ENCODE measurements around the gene FAM25C.
"Not testable (repeated sequence)": the region's sequence is repeated elsewhere in the genome, so short reads cannot be mapped to it uniquely, and the experiment has no call there.

FAM25C gene

GRCh38 chr10:47999691-48000090 lies at the start of gene FAM25C:
FAM25C (minus strand) TSS chr10:47999791; CDS start chr10:47999765, 26 bp downstream.
- DNase-seq: not testable (repeated sequence)

DNA sequence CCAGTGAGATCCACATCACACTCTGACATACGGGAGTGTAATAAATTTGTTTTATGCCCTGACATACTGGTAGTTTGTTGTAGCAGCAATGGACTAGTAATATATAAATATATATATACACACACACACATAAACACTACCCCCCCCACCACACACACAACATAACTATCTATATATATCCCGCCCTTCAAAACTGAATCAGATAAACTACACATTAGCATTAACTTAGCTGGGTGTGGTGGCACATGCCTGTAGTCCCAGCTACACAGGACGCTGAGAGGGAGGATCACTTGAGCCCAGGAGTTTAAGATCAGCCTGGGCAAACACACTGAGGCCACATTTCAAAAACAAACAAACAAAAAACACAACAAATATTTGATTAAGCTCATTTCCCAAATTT lies 45.0 kb upstream of the FAM25C start:
- DNase-seq: not testable (repeated sequence)

GRCh38 chr10:48031390-48031789 lies 31.8 kb upstream of the FAM25C start:
- DNase-seq: not testable (repeated sequence)

DNA sequence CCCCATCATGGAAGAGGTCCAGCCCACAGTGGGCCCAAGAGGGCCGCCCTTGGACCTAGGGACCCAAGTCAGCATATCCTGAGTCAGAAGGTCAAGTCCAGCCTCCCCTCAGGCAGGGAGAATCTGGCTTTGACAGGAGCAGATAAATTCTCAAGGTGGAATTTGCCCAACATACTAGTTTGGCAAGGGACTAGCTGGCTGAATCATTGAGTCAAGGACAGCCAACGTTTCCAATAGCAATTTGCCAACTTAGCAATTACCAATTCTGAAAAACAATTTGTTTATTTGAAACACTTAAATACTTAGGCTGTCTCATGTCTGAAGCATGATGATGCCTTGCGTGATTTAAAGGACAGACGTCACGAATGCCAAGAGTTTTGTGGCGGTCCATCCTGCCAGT lies 2.7 kb upstream of the FAM25C start:
- not testable (repeated sequence) for DNase-seq

DNA sequence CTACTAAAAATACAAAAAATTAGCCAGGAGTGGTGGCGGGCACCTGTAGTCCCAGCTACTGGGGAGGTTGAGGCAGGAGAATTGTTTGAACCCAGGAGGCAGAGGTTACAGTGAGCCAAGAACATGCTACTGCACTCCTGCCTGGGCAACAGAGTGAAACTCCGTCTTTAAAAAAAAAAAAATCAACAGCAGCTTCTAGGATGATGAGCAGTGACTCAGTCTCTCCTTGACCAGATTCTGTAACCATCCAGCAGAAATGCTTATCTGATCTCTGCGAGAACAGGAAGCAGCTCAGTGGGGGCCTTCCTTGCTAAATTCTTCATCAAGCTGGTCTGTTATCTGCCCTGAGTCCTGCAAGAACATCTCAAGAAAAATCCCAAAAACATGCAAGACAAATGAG lies 5.5 kb downstream of the FAM25C start:
- not testable (repeated sequence) for DNase-seq

DNA sequence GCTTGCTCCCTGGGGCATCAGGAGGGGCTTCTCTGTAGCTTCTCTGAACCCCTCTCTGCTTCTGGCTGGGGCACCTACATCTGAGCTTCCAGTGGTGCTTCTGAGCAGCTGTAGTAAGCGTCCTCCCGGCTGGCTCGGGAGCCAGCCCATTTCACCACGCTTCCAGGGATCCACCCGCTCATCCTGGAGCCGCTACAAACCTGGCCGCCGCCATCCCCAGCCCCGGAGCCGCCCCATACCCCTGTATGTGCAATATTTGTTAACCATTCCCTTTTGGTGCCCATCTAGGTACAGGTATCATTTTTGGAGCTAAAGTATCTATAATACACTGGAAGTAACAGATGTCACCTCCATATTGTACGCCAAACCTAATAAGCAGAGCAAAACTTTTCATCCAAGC lies 7.0 kb downstream of the FAM25C start:
- not testable (repeated sequence) for DNase-seq

- DNase-seq: not testable (repeated sequence)
Observed at GRCh38 chr10:47991706-47992105, 7.9 kb downstream of the FAM25C start.

GRCh38 chr10:47990097-47990496 lies 9.5 kb downstream of the FAM25C start:
- DNase-seq: not testable (repeated sequence)

DNA sequence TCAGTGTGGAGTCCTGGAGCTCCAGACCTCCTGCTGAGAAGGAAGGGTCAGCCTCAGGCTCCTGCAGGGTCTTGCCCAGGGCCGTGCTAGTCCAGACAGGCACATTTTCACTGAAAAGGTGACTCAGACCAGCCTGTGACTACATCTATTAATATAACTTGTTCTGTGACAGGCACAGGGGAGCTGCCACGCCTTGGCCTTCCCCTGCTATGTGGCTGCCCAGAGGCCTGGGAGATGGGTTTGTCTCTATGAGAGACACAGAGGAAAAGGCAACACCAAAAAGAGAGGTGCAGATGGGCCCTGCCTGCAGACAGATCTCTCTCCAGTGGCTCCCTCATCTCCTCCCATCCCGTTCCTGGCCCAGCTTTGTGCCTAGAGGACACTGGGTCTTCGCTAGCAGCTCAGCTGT lies 10.0 kb downstream of the FAM25C start:
- DNase-seq: not testable (repeated sequence)

GRCh38 chr10:47988718-47989541 lies 10.7 kb downstream of the FAM25C start:
- not testable (repeated sequence) for DNase-seq

- DNase-seq: not testable (repeated sequence)
Observed at GRCh38 chr10:47987952-47988351, 11.6 kb downstream of the FAM25C start.

- not testable (repeated sequence) for DNase-seq
Observed at GRCh38 chr10:47986413-47987230, 13.0 kb downstream of the FAM25C start.

DNA sequence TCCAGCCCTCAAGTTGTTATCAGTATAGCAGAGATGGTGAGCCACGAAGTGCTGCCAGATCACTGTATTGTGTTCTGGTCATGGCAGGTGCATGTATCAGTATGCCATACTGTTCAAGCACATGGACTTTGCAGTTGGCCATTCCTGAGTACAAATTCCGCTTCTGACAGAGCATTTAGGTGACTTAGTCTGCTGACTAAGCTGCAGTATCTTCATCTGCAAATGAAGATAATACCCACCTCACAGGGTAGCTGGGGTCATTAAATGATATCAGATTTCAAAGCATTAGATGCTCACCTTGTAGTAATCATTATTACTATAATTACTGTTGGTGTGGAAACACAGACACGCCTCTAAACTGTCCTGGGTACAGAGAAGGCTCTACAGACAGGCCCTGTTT lies 24.2 kb downstream of the FAM25C start:
- not testable (repeated sequence) for DNase-seq

DNA sequence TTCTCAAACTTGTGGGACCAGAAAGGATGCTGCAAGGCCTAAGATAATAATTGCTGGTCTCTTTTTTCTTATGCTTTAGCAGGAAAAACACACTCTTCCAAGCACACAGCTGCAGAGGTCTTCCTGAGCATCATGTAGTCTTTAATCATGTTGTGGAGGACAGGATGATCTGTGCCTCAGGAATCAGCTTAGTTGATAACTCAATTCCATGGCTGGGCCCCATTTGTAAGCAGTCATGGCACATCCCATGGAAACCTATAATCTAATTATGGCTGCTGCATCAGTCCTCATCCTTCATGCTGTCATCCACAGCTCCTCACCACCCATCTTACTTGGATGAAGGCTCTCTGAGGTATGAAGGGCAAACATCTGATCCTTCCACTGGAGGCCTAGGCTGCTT lies 26.5 kb downstream of the FAM25C start:
- DNase-seq: not testable (repeated sequence)

DNA sequence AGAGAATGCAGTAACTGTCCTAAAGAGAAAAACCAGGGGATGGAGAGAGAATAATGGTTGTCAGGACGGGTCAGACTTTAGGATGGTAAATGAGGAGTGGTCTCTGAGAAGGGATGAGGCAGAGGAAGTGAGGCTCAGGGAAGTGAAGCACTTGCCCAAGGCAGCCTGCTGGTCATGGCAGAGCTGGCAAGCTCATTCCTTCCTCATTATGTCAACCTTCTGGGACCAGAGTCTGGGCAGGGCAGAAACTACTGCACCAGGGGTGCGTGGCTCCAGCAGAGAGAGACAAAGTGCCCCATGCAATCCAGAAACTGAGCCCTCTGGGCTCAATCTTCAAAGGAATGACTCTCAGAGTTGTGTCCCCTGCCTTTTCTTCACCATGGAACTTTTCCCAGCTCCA lies 27.5 kb downstream of the FAM25C start:
- DNase-seq: not testable (repeated sequence)

- not testable (repeated sequence) for DNase-seq
Observed at GRCh38 chr10:47971598-47971997, 28.0 kb downstream of the FAM25C start.

- not testable (repeated sequence) for DNase-seq
Observed at GRCh38 chr10:47970047-47970446, 29.5 kb downstream of the FAM25C start.

DNA sequence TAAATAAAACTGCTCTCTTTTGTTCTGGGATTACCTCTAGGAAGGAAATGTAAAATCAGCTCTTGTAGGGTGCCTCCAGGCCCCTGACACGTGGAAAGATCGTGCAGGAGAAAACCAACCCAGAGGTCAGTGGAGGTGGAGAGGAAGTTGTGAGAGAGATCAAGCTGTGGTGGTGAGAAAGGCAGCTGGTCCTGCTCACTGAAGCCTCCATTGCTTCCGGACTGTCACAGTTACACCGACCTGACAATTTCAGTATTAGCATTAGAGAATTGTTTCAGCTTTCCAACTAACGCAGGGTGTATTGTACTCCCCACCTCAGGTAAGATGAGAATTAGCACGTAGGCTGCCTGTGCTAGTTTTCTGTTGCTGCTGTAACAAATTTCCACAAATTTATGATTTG lies 30.6 kb downstream of the FAM25C start:
- DNase-seq: not testable (repeated sequence)

- DNase-seq: not testable (repeated sequence)
Observed at GRCh38 chr10:47964280-47965063, 35.1 kb downstream of the FAM25C start.

DNA sequence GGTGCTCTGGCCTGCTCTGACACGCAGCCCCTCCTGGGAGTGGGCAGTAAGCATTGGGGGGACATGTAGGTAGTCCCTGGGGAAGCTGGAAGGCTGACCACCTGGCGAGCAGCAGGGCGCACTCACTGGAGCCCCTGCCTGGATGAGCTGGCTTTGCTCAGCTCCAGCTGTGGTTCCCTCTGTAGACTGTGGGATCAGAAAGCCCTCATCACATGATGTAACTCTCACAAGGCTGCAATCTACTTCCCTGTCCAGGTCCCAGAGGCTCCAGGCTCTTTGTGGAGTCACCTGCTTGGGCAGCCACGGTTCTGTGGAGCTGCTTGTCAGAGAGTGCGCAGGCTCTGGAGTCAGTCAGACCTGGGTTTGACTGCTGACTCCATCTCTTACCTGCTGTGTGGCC lies 36.8 kb downstream of the FAM25C start:
- not testable (repeated sequence) for DNase-seq

- not testable (repeated sequence) for DNase-seq
Observed at GRCh38 chr10:47960699-47961098, 38.9 kb downstream of the FAM25C start.

- DNase-seq: not testable (repeated sequence)
Observed at GRCh38 chr10:47959677-47960076, 39.9 kb downstream of the FAM25C start.

DNA sequence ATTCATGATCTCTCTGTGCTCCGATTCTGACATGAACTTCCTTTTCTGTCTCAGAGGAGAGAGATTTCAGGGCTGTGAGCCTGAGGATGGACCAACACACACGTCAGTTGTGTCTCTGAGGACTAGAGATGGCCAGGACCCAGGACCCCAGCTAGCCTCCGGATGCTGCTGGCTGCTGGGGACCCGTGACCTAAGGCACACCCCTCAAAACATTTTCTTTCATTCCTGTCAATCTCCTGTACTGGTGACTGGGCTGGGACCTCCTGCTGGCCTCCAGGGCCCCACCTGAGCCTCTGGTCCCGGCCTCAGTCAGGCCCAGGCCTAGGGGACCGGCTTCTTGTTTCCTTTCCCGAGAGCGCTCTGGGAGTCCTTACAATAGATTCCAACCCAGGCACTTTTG lies 42.4 kb downstream of the FAM25C start:
- not testable (repeated sequence) for DNase-seq

Measured in amniotic stem cell (primary cell).